ENCODE data around the gene RPL13A.
"Not testable (repeated sequence)": the region's sequence is repeated elsewhere in the genome, so short reads cannot be mapped to it uniquely, and the experiment has no call there.

Gene RPL13A

DNA sequence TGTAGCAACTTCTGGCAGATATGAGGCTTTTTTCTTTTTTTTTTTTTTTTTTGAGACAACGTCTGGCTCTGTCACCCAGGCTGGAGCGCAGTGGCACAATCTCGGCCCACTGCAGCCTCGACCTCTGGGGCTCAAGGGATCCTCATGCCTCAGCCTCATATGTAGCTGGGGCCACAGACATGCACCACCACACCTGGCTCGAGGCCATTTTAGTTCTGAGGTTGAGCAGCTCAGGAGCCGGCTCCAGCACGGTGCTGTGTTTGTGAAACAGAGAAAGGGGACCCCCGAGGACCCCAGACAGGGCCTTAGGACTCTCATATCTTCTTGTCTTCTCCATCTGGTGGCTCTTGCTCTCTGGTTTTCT, 16.8 kb upstream of the RPL13A start:
- ATAC-seq: no peak
- TF ChIP-seq TSHZ2 (CRISPR knock-in tag; IDR thresholded peaks at IDR 0.05): no peak
- no peak for TF ChIP-seq POU6F1 (CRISPR knock-in tag; IDR thresholded peaks at IDR 0.05; ENCODE audit: borderline replicate concordance, low read depth)
- no peak for TF ChIP-seq TOX (CRISPR knock-in tag; IDR thresholded peaks at IDR 0.05; ENCODE audit: borderline replicate concordance)
- no peak for TF ChIP-seq ZNF8 (CRISPR knock-in tag; IDR thresholded peaks at IDR 0.05)
- TF ChIP-seq GLIS3 (CRISPR knock-in tag; IDR thresholded peaks at IDR 0.05): no peak
- TF ChIP-seq BACH2 (CRISPR knock-in tag; IDR thresholded peaks at IDR 0.05; ENCODE audit: borderline replicate concordance): no peak
- TF ChIP-seq TCF4 (CRISPR knock-in tag; IDR thresholded peaks at IDR 0.05; ENCODE audit: borderline replicate concordance): no peak
- TF ChIP-seq ZFP30 (CRISPR knock-in tag; IDR thresholded peaks at IDR 0.05): no peak
- no peak for TF ChIP-seq ZNF565 (CRISPR knock-in tag; conservative IDR thresholded peaks at IDR 0.05; ENCODE audit: low read depth)
- TF ChIP-seq, protein P1, sequence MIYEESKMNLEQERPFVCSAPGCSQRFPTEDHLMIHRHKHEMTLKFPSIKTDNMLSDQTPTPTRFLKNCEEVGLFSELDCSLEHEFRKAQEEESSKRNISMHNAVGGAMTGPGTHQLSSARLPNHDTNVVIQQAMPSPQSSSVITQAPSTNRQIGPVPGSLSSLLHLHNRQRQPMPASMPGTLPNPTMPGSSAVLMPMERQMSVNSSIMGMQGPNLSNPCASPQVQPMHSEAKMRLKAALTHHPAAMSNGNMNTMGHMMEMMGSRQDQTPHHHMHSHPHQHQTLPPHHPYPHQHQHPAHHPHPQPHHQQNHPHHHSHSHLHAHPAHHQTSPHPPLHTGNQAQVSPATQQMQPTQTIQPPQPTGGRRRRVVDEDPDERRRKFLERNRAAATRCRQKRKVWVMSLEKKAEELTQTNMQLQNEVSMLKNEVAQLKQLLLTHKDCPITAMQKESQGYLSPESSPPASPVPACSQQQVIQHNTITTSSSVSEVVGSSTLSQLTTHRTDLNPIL (CRISPR knock-in tag; IDR thresholded peaks at IDR 0.05; ENCODE audit: low read depth): no peak
- no peak for TF ChIP-seq ESRRG (CRISPR knock-in tag; IDR thresholded peaks at IDR 0.05)
- no peak for TF ChIP-seq PATZ1 (CRISPR knock-in tag; IDR thresholded peaks at IDR 0.05; ENCODE audit: borderline replicate concordance)
- TF ChIP-seq RARB (CRISPR knock-in tag; IDR thresholded peaks at IDR 0.05): no peak
- no peak for TF ChIP-seq PPARA (CRISPR knock-in tag; IDR thresholded peaks at IDR 0.05; ENCODE audit: borderline replicate concordance)
- no peak for TF ChIP-seq OSR1 (CRISPR knock-in tag; IDR thresholded peaks at IDR 0.05)
- TF ChIP-seq ISL1 (CRISPR knock-in tag; IDR thresholded peaks at IDR 0.05): no peak

DNA sequence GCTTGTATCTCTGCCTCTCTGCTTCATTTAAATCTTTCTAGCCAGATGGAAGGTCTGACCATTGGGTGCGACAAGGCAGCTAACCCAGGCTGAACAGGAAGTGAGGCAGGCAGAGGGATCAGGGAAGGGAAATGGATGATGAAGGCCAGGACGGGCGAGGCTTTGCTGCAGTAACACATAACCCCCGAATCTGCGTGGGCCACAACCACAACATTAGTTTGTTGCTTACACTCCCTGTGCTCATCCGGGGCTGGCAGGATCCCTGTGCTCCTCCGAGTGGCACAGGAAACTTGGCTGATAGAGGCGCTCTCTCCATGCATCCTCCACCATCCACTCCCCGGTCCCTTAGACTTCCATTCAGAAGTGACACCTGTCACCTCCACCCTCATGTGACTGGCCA, 14.5 kb upstream of the RPL13A start:
- ATAC-seq: no peak
- TF ChIP-seq ZFP30 (CRISPR knock-in tag; IDR thresholded peaks at IDR 0.05): no peak
- TF ChIP-seq ESRRG (CRISPR knock-in tag; IDR thresholded peaks at IDR 0.05): no peak
- TF ChIP-seq GLIS3 (CRISPR knock-in tag; IDR thresholded peaks at IDR 0.05): no peak
- no peak for TF ChIP-seq PATZ1 (CRISPR knock-in tag; IDR thresholded peaks at IDR 0.05; ENCODE audit: borderline replicate concordance)
- TF ChIP-seq ZNF70 (CRISPR knock-in tag; IDR thresholded peaks at IDR 0.05): no peak
- TF ChIP-seq ZC3H10 (CRISPR knock-in tag; IDR thresholded peaks at IDR 0.05): no peak
- TF ChIP-seq CSRNP3 (CRISPR knock-in tag; IDR thresholded peaks at IDR 0.05): no peak
- TF ChIP-seq TOX (CRISPR knock-in tag; IDR thresholded peaks at IDR 0.05; ENCODE audit: borderline replicate concordance): no peak

DNA sequence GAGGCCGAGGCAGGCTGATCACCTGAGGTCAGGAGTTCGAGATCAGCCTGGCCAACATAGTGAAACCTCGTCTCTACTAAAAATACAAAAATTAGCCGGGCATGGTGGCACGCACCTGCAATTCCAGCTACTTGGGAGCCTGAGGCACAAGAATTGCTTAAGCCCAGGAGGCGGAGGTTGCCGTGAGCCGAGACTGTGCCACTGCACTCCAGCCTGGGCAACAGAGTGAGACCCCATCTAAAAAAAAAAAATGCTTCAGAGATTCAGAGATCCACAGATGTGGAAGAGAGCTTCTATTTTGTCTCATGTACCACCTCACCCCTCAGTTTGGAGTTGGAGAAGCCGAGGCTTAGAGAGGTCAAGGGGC, 13.9 kb upstream of the RPL13A start:
- not testable (repeated sequence) for ATAC-seq

Data from SK-N-SH treated with all-trans-retinoic acid at 6 μM for 48 hours (cell line).